ENCODE data around the gene FBXL15.

GRCh38 chr10:102463983-102464382 is 43.3 kb downstream of the FBXL15 start:
- TF ChIP-seq CTCF (IDR thresholded peaks at IDR 0.05) (no peak), POLR2A (IDR thresholded peaks at IDR 0.05) (no peak)
